Measurements from ENCODE around the gene NGEF.

DNA sequence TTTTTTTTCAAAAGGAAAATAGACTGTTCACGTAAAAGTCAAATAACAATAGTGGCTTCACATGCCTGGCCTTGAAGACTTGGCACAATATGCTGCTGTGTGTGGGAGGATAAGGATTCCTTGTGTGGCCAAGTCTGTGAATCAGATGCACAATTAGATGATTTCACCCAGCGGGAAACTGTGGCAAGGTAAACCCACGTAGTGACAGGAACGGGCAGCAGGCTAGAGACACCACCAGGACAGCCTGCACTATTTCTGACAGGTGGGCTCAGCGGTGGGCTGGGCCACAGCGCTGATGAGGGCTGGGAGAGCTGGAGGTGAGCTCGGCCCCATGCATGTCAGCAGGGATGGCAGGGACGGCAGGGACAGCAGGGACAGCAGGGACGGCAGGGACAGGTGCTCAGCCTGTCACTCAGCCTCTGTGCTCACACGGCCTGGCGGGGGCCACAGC lies 121.4 kb downstream of the NGEF start:
- TF ChIP-seq, protein P1, sequence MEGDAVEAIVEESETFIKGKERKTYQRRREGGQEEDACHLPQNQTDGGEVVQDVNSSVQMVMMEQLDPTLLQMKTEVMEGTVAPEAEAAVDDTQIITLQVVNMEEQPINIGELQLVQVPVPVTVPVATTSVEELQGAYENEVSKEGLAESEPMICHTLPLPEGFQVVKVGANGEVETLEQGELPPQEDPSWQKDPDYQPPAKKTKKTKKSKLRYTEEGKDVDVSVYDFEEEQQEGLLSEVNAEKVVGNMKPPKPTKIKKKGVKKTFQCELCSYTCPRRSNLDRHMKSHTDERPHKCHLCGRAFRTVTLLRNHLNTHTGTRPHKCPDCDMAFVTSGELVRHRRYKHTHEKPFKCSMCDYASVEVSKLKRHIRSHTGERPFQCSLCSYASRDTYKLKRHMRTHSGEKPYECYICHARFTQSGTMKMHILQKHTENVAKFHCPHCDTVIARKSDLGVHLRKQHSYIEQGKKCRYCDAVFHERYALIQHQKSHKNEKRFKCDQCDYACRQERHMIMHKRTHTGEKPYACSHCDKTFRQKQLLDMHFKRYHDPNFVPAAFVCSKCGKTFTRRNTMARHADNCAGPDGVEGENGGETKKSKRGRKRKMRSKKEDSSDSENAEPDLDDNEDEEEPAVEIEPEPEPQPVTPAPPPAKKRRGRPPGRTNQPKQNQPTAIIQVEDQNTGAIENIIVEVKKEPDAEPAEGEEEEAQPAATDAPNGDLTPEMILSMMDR (IDR thresholded peaks at IDR 0.05; ENCODE audit: insufficient read depth, low read depth, low read length): no peak
- no peak for TF ChIP-seq EZH2 (IDR thresholded peaks at IDR 0.05; ENCODE audit: insufficient read depth, low read length)
